HepG2 (cell line): ENCODE results near the gene WDR54. TPM values are rescaled to one million over a fixed set of nuclear protein-coding genes. Genes with fewer than 3 reads are reported as not detected.
A peak's percentile ranks its signal among the peaks of the same experiment; 100 is the strongest.

Experiments
- HOXA5 ChIP-seq: sonication (generic); formaldehyde crosslinking; IDR thresholded peaks from 2 replicates; pipeline ENCODE4 v1.4.0; 2020; ENCODE audit warnings: missing genetic modification reagents
- MEIS2 ChIP-seq: sonication (generic); formaldehyde crosslinking; IDR thresholded peaks from 2 replicates; pipeline ENCODE4 v1.9.0; 2021; ENCODE audit warnings: mild to moderate bottlenecking, missing genetic modification reagents
- MXI1 ChIP-seq: IDR thresholded peaks from 3 replicates; pipeline ENCODE4 v1.6.1; 2012; ENCODE audit warnings: low read depth, low read length, inconsistent platforms, borderline replicate concordance
- PHF8 ChIP-seq: sonication (generic); formaldehyde crosslinking; IDR thresholded peaks from 2 replicates; pipeline ENCODE4 v1.5.0; 2020; ENCODE audit warnings: missing genetic modification reagents
- RBFOX2 ChIP-seq: fragments of 200-400 bp; formaldehyde crosslinking; IDR thresholded peaks from 2 replicates; pipeline ENCODE4 v1.6.1; 2017; ENCODE audit warnings: low read depth, mild to moderate bottlenecking, low read length
- RFXANK ChIP-seq: IDR thresholded peaks from 2 replicates; pipeline ENCODE4 v1.6.1; 2016
- SCMH1 ChIP-seq: sonication (generic); formaldehyde crosslinking; IDR thresholded peaks from 2 replicates; pipeline ENCODE4 v1.9.0; 2021; ENCODE audit warnings: missing genetic modification reagents, mild to moderate bottlenecking, borderline replicate concordance
- SNAPC2 ChIP-seq: sonication (generic); formaldehyde crosslinking; IDR thresholded peaks from 2 replicates; pipeline ENCODE4 v1.8.1; 2022; ENCODE audit warnings: mild to moderate bottlenecking, missing genetic modification reagents
- TAF1 ChIP-seq: sonication (generic); formaldehyde crosslinking; IDR thresholded peaks from 2 replicates; pipeline ENCODE4 v1.4.0; 2020; ENCODE audit warnings: missing genetic modification reagents
- TBP ChIP-seq: sonication (generic); formaldehyde crosslinking; IDR thresholded peaks from 2 replicates; pipeline ENCODE4 v1.5.0; 2020; ENCODE audit warnings: missing genetic modification reagents
- U2AF1 ChIP-seq: fragments of 200-400 bp; formaldehyde crosslinking; optimal IDR thresholded peaks from 2 replicates; pipeline ENCODE3; 2017; ENCODE audit warnings: mild to moderate bottlenecking, low read depth, low read length
- ZNF136 ChIP-seq: sonication (generic); formaldehyde crosslinking; IDR thresholded peaks from 2 replicates; pipeline ENCODE4 v1.8.1; 2022; ENCODE audit warnings: low read depth, mild to moderate bottlenecking, moderate library complexity, missing genetic modification reagents
- ZNF773 ChIP-seq: sonication (generic); formaldehyde crosslinking; IDR thresholded peaks from 2 replicates; pipeline ENCODE4 v1.4.0; 2020; ENCODE audit warnings: missing genetic modification reagents, borderline replicate concordance
- ZNF790 ChIP-seq: sonication (generic); formaldehyde crosslinking; IDR thresholded peaks from 2 replicates; pipeline ENCODE4 v1.8.0; 2022; ENCODE audit warnings: missing genetic modification reagents, mild to moderate bottlenecking, borderline replicate concordance
- ZNF878 ChIP-seq: sonication (generic); formaldehyde crosslinking; IDR thresholded peaks from 2 replicates; pipeline ENCODE4 v1.8.1; 2023; ENCODE audit warnings: mild to moderate bottlenecking, missing genetic modification reagents, moderate library complexity
- polyA plus RNA-seq, 8 experiments: library from polyadenylated mRNA; depleted of rRNA in 3 of 8; stranded (reverse) in 7 of 8; unstranded in 1 of 8; fragments of >200 nt; fragmentation: Illumina TruSeq in 4 of 8; extraction: Trizol in 4 of 8; gene quantifications; 2 replicates each; pipeline versions ENCODE4 v1.2.1 to v1.2.3, GENCODE V29; 2011 to 2016; ENCODE audit warnings: low read depth in 4 of 8, missing spikeins in 1 of 8, mixed read lengths in 1 of 8; ENCODE audit not compliant: insufficient read depth in 1 of 8
- total RNA-seq, 5 experiments: library from RNA; depleted of rRNA; stranded (reverse); fragments of >200 nt; fragmentation: Illumina TruSeq; extraction: Trizol; gene quantifications; 2 replicates each; pipeline ENCODE4 v1.2.3, GENCODE V29; 2016; ENCODE audit warnings: low read depth in 1 of 5
- TF ChIP-seq, protein P1 (sequence below): sonication (generic); formaldehyde crosslinking; conservative IDR thresholded peaks from 2 replicates; pipeline ENCODE4 v1.4.0; 2020; ENCODE audit warnings: missing genetic modification reagents
- TF ChIP-seq, protein P2 (sequence below): IDR thresholded peaks from 2 replicates; pipeline ENCODE4 v1.6.1; 2016; ENCODE audit warnings: control low read depth
- TF ChIP-seq, protein P3 (sequence below): sonication (generic); formaldehyde crosslinking; IDR thresholded peaks from 2 replicates; pipeline ENCODE4 v1.4.0; 2020; ENCODE audit warnings: missing genetic modification reagents
- TF ChIP-seq, protein P4 (sequence below), 2 experiments: sonication (generic) in 1 of 2; formaldehyde crosslinking in 1 of 2; IDR thresholded peaks; 2 replicates each; pipeline versions ENCODE4 v1.4.0 to v1.6.1; 2016 to 2020; ENCODE audit warnings: borderline replicate concordance in 1 of 2, low read depth in 1 of 2, mild to moderate bottlenecking in 1 of 2, missing genetic modification reagents in 1 of 2

The WDR54 gene
- total and polyA plus RNA-seq, 2 of the 13 experiments (the other 11 are each of a cell fraction or from before 2014, with no cell fraction given): 2.0 to 17.3 TPM

GRCh38 chr2:74454654-74455511 lies 33.4 kb downstream of the WDR54 start, which contains the start of gene INO80B (continued):
- TF ChIP-seq MXI1: peak; percentile 98; the same call in 2 of the 3 replicates
- no peak for TF ChIP-seq RBFOX2
- TF ChIP-seq ZNF790: peak; percentile 82; the same call in 1 of the 2 replicates
- peak; percentile 74; the same call in 1 of the 2 replicates for TF ChIP-seq MEIS2
- 0 out of 2 replicates have a peak, but pooled peaks have one; percentile 72 for TF ChIP-seq ZNF136
- TF ChIP-seq, protein P1, sequence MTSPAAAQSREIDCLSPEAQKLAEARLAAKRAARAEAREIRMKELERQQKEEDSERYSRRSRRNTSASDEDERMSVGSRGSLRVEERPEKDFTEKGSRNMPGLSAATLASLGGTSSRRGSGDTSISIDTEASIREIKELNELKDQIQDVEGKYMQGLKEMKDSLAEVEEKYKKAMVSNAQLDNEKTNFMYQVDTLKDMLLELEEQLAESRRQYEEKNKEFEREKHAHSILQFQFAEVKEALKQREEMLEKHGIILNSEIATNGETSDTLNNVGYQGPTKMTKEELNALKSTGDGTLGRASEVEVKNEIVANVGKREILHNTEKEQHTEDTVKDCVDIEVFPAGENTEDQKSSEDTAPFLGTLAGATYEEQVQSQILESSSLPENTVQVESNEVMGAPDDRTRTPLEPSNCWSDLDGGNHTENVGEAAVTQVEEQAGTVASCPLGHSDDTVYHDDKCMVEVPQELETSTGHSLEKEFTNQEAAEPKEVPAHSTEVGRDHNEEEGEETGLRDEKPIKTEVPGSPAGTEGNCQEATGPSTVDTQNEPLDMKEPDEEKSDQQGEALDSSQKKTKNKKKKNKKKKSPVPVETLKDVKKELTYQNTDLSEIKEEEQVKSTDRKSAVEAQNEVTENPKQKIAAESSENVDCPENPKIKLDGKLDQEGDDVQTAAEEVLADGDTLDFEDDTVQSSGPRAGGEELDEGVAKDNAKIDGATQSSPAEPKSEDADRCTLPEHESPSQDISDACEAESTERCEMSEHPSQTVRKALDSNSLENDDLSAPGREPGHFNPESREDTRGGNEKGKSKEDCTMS (CRISPR knock-in tag): no peak
- peak; percentile 91; the same call in 1 of the 2 replicates for TF ChIP-seq HOXA5 (CRISPR knock-in tag)
- TF ChIP-seq SCMH1 (CRISPR knock-in tag): no peak
- TF ChIP-seq U2AF1: peak; percentile 94
- TF ChIP-seq ZNF773 (CRISPR knock-in tag): no peak
- no peak for TF ChIP-seq TBP (CRISPR knock-in tag)
- peak; percentile 2; the same call in 1 of the 2 replicates for TF ChIP-seq ZNF878 (CRISPR knock-in tag)
- TF ChIP-seq, protein P2, sequence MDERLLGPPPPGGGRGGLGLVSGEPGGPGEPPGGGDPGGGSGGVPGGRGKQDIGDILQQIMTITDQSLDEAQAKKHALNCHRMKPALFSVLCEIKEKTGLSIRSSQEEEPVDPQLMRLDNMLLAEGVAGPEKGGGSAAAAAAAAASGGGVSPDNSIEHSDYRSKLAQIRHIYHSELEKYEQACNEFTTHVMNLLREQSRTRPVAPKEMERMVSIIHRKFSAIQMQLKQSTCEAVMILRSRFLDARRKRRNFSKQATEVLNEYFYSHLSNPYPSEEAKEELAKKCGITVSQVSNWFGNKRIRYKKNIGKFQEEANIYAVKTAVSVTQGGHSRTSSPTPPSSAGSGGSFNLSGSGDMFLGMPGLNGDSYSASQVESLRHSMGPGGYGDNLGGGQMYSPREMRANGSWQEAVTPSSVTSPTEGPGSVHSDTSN: 0 out of 2 replicates have a peak, but pooled peaks have one; percentile 37
- peak; percentile 64; the same call in 1 of the 2 replicates for TF ChIP-seq TAF1 (CRISPR knock-in tag)
- peak; percentile 76 for TF ChIP-seq PHF8
- TF ChIP-seq RFXANK (CRISPR knock-in tag): peak; percentile 95
- TF ChIP-seq, protein P3, sequence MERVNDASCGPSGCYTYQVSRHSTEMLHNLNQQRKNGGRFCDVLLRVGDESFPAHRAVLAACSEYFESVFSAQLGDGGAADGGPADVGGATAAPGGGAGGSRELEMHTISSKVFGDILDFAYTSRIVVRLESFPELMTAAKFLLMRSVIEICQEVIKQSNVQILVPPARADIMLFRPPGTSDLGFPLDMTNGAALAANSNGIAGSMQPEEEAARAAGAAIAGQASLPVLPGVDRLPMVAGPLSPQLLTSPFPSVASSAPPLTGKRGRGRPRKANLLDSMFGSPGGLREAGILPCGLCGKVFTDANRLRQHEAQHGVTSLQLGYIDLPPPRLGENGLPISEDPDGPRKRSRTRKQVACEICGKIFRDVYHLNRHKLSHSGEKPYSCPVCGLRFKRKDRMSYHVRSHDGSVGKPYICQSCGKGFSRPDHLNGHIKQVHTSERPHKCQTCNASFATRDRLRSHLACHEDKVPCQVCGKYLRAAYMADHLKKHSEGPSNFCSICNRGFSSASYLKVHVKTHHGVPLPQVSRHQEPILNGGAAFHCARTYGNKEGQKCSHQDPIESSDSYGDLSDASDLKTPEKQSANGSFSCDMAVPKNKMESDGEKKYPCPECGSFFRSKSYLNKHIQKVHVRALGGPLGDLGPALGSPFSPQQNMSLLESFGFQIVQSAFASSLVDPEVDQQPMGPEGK: peak; percentile 86
- TF ChIP-seq, protein P4, sequence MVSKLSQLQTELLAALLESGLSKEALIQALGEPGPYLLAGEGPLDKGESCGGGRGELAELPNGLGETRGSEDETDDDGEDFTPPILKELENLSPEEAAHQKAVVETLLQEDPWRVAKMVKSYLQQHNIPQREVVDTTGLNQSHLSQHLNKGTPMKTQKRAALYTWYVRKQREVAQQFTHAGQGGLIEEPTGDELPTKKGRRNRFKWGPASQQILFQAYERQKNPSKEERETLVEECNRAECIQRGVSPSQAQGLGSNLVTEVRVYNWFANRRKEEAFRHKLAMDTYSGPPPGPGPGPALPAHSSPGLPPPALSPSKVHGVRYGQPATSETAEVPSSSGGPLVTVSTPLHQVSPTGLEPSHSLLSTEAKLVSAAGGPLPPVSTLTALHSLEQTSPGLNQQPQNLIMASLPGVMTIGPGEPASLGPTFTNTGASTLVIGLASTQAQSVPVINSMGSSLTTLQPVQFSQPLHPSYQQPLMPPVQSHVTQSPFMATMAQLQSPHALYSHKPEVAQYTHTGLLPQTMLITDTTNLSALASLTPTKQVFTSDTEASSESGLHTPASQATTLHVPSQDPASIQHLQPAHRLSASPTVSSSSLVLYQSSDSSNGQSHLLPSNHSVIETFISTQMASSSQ (IDR thresholded peaks at IDR 0.05; ENCODE audit: low read depth): peak; percentile 81
- TF ChIP-seq, protein P4 (CRISPR knock-in tag; IDR thresholded peaks at IDR 0.05; ENCODE audit: borderline replicate concordance): peak; percentile 92
- TF ChIP-seq SNAPC2: peak; percentile 71
